Thyroid gland (tissue), 4 donors: ENCODE data around the gene EFCAB12.

ENCODE experiments used
- CTCF ChIP-seq, 6 experiments: fragments of 200-600 bp in 3 of 6; fragments of 450-650 bp in 3 of 6; sonication (generic) in 3 of 6; IDR thresholded peaks; one replicate each; pipeline ENCODE4 v1.5.1; 2016 to 2019; ENCODE audit warnings: antibody characterized with exemption in 6 of 6, mild to moderate bottlenecking in 2 of 6, inconsistent platforms in 1 of 6, moderate library complexity in 1 of 6
- POLR2A ChIP-seq, 2 donors: fragments of 450-650 bp; IDR thresholded peaks; one replicate each; pipeline ENCODE4 v1.6.1; 2017; ENCODE audit warnings: antibody characterized with exemption in 2 of 2, mild to moderate bottlenecking in 2 of 2, moderate library complexity in 1 of 2

- TF ChIP-seq CTCF (IDR thresholded peaks at IDR 0.05) (no peak), POLR2A (IDR thresholded peaks at IDR 0.05) (no peak)
Measured at GRCh38 chr3:129366312-129366831, 62.1 kb downstream of the EFCAB12 start.
